Measurements from ENCODE around the gene NT5E. TPM values are rescaled to one million over a fixed set of nuclear protein-coding genes. Genes with fewer than 3 reads are reported as not detected.
"Not testable (repeated sequence)": the region's sequence is repeated elsewhere in the genome, so short reads cannot be mapped to it uniquely, and the experiment has no call there.

The NT5E gene
- total RNA-seq: 10 to 100 TPM; 12.9 to 14.2 TPM

- POLR2A ChIA-PET: interaction anchor here (0.6 to 2.2 kb wide), 8 partner anchors 8 to 229 kb away, joined by 3 to 19 read pairs (median 4); partner anchors contain the start of gene SYNCRIP
- CTCF ChIA-PET: interaction anchor here (0.9 to 2.2 kb wide), 10 partner anchors 9 to 96 kb away, joined by 3 to 9 read pairs (median 3); no protein-coding TSS in a partner anchor
Measured at GRCh38 chr6:85449818-85450759, at the start of gene NT5E. TSS of gene NT5E (plus strand) at chr6:85450083. CDS start at chr6:85450140, 57 bp downstream.

GRCh38 chr6:85400331-85400730 lies 49.6 kb upstream of the NT5E start:
- CTCF ChIA-PET: no interaction called here
- POLR2A ChIA-PET: no interaction called here

GRCh38 chr6:85401186-85402021 lies 48.5 kb upstream of the NT5E start:
- ChIA-PET CTCF (interaction anchor here (0.6 kb wide), 1 partner anchor 21 kb away, joined by 4 read pairs; no protein-coding TSS in a partner anchor), POLR2A (no interaction called here)

- POLR2A ChIA-PET: no interaction called here
- CTCF ChIA-PET: no interaction called here
Measured at GRCh38 chr6:85402071-85402470, 47.8 kb upstream of the NT5E start.

- CTCF ChIA-PET: no interaction called here
Measured at GRCh38 chr6:85402922-85403321, 47.0 kb upstream of the NT5E start.

GRCh38 chr6:85403331-85404015 lies 46.4 kb upstream of the NT5E start:
- ChIA-PET CTCF (no interaction called here), POLR2A (no interaction called here)

More at GRCh38 chr6:85402922-85403321, 47.0 kb upstream of the NT5E start:
- POLR2A ChIA-PET: no interaction called here

GRCh38 chr6:85404016-85404563 lies 45.8 kb upstream of the NT5E start:
- CTCF ChIA-PET, POLR2A ChIA-PET: not testable (repeated sequence)

GRCh38 chr6:85404564-85405174 lies 45.2 kb upstream of the NT5E start:
- POLR2A ChIA-PET: no interaction called here
- CTCF ChIA-PET: no interaction called here

GRCh38 chr6:85405175-85405852 lies 44.6 kb upstream of the NT5E start:
- POLR2A ChIA-PET: no interaction called here
- CTCF ChIA-PET: no interaction called here

- ChIA-PET CTCF (no interaction called here), POLR2A (no interaction called here)
Measured at GRCh38 chr6:85405853-85406198, 44.1 kb upstream of the NT5E start.

- ChIA-PET CTCF (no interaction called here), POLR2A (no interaction called here)
Measured at GRCh38 chr6:85406641-85407075, 43.2 kb upstream of the NT5E start.

GRCh38 chr6:85408039-85408438 lies 41.8 kb upstream of the NT5E start:
- POLR2A ChIA-PET: no interaction called here
- CTCF ChIA-PET: no interaction called here

GRCh38 chr6:85412911-85413430 lies 36.9 kb upstream of the NT5E start:
- ChIA-PET POLR2A (no interaction called here), CTCF (interaction anchor here (1.4 kb wide), 1 partner anchor 70 kb away, joined by 3 read pairs; no protein-coding TSS in a partner anchor)

- CTCF ChIA-PET: no interaction called here
- POLR2A ChIA-PET: no interaction called here
Measured at GRCh38 chr6:85416049-85416448, 33.8 kb upstream of the NT5E start.

- ChIA-PET POLR2A (no interaction called here), CTCF (no interaction called here)
Measured at GRCh38 chr6:85416766-85417165, 33.1 kb upstream of the NT5E start.

GRCh38 chr6:85417336-85417735 lies 32.5 kb upstream of the NT5E start:
- ChIA-PET POLR2A (no interaction called here), CTCF (no interaction called here)

GRCh38 chr6:85418059-85418458 lies 31.8 kb upstream of the NT5E start:
- POLR2A ChIA-PET: interaction anchor here (0.6 kb wide), 1 partner anchor 57 kb away, joined by 6 read pairs; no protein-coding TSS in a partner anchor
- CTCF ChIA-PET: no interaction called here

- POLR2A ChIA-PET: no interaction called here
- CTCF ChIA-PET: no interaction called here
Measured at GRCh38 chr6:85419046-85419759, 30.7 kb upstream of the NT5E start.
